Measurements from ENCODE around the gene RPA3. TPM values are rescaled to one million over a fixed set of nuclear protein-coding genes. Genes with fewer than 3 reads are reported as not detected.

RPA3 gene
- total RNA-seq, result 14.8 and 27.4 TPM in 2 replicates

DNA sequence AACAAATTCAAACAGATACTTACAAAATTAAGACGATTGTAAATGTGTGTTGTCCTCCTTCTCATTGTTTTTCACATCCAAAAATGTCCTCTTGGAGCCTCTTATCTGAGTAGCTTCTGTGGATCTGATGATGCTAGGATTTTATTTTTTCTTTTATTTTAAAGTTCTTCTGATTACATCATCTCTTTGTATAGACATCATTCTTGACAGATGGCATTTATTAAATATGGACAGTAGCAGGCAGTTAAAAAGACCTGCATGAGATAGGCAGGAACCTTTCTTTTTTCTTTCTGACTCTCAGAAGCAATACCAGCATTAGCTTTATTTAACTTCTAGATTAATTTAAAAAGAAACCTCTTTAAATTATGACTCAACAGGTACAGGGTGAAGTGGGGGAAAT lies at the start of gene RPA3:
Gene RPA3, minus strand, starts transcription at position 116 of the 400 bp plus-strand sequence. CDS start 78,189 bp downstream, outside the sequence.

DNA sequence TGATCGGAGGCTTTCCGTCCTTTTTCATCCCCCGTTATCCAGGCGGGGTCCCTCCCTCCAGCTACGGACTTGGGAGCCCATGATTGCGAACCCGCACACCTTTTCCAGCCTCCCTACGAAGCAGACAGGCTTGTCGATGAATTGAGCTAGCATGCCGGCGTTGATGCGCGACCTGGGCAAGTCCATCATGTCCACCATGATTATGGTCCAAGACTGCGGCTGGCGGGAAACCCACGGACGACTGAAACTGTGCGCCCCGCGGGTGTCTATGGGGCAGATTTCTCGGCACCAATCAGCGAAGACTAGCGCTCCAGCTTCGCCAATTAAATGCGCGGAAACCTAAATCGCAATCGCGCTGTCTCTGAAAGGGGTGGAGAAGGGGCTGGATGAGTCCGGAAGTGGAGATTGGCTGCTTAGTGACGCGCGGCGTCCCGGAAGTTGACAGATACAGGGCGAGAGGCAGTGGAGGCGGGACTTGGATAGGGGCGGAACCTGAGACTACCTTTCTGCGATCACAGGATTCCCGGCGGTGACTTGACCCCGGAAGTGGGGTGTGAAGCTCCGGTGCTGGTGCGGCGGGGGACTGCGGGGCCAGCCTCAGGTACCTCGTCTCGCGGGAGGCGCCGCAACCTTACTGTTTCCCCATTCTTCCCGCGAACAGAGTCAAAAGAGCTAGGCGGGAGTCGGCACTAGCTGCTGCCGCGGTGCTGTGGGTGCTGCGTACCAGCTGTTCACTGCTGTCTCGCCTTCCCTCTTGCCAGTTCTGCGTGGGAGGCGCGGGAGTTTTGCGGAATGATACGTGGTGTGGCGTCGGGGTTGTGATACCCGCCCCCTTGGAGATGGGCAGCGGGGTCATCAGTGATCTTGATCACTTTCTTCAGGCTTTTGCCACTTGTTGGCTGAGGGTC lies 77.9 kb downstream of the RPA3 start, which contains the start of gene UMAD1:
Gene UMAD1, plus strand, starts transcription at position 532 of the 908 bp plus-strand sequence. CDS start 32,620 bp downstream, outside the sequence.

Other genes with a start within 250 kb of the RPA3 start
- 0.09 and 0.16 TPM in 2 replicates for gene COL28A1, start 182.7 kb downstream of the RPA3 start, total RNA-seq
- gene MIOS, start 151.7 kb downstream of the RPA3 start, total RNA-seq, result 16.7 and 19.1 TPM in 2 replicates
- gene UMAD1, start 77.9 kb downstream of the RPA3 start, total RNA-seq, result 9.3 and 10.2 TPM in 2 replicates

Data from bronchial smooth muscle cell (primary cell).